NCI-H2171 (cell line): ENCODE measurements around the gene MACROH2A1.

Experiments used
- DNase-seq: peaks from one replicate; lab custom pipeline; 2025; lab: John Stamatoyannopoulos, UW

MACROH2A1 gene

GRCh38 chr5:135398855-135399793, at the start of gene MACROH2A1:
Gene MACROH2A1 (minus strand): TSS chr5:135399231. CDS start chr5:135389093, 10,138 bp downstream.
- DNase-seq: peak; percentile 56

GRCh38 chr5:135448071-135448739, 49.2 kb upstream of the MACROH2A1 start:
- no peak for DNase-seq

GRCh38 chr5:135447298-135447929, 48.4 kb upstream of the MACROH2A1 start, which contains the start of gene DCANP1:
Gene DCANP1 (minus strand): TSS chr5:135447348. CDS start chr5:135447108, 240 bp downstream.
- DNase-seq: no peak

GRCh38 chr5:135446615-135447014, 47.6 kb upstream of the MACROH2A1 start:
- no peak for DNase-seq

- no peak for DNase-seq
These were observed 47.2 kb upstream of the MACROH2A1 start for GRCh38 chr5:135446206-135446605.

GRCh38 chr5:135445306-135445985, 46.4 kb upstream of the MACROH2A1 start:
- DNase-seq: no peak

- no peak for DNase-seq
These were observed 45.9 kb upstream of the MACROH2A1 start for GRCh38 chr5:135444881-135445280.

- DNase-seq: no peak
These were observed 45.3 kb upstream of the MACROH2A1 start for GRCh38 chr5:135444360-135444759.

- DNase-seq: no peak
These were observed 44.3 kb upstream of the MACROH2A1 start for GRCh38 chr5:135443161-135443960.

GRCh38 chr5:135442431-135443160, 43.6 kb upstream of the MACROH2A1 start:
- DNase-seq: no peak

- no peak for DNase-seq
These were observed 42.9 kb upstream of the MACROH2A1 start for GRCh38 chr5:135441919-135442318.

GRCh38 chr5:135441350-135441831, 42.4 kb upstream of the MACROH2A1 start:
- DNase-seq: no peak

GRCh38 chr5:135440916-135441315, 41.9 kb upstream of the MACROH2A1 start:
- DNase-seq: no peak

GRCh38 chr5:135439231-135440205, 40.5 kb upstream of the MACROH2A1 start:
- no peak for DNase-seq

GRCh38 chr5:135438636-135439221, 39.7 kb upstream of the MACROH2A1 start:
- DNase-seq: no peak

GRCh38 chr5:135437796-135438560, 38.9 kb upstream of the MACROH2A1 start:
- no peak for DNase-seq

GRCh38 chr5:135437422-135437795, 38.4 kb upstream of the MACROH2A1 start:
- DNase-seq: no peak

- DNase-seq: no peak
These were observed 38.0 kb upstream of the MACROH2A1 start for GRCh38 chr5:135436951-135437418.
